Fibroblast of the conjunctiva (primary cell): ENCODE data around the gene ZNF160.
A peak's percentile ranks its signal among the peaks of the same experiment; 100 is the strongest.
"Not testable (repeated sequence)": the region's sequence is repeated elsewhere in the genome, so short reads cannot be mapped to it uniquely, and the experiment has no call there.

ENCODE experiments used
- DNase-seq: peaks from one replicate; pipeline ENCODE4 v3.0.0-alpha.2; 2010; ENCODE audit warnings: low read depth

ZNF160 gene

GRCh38 chr19:53103234-53104203 is at the start of gene ZNF160:
Gene ZNF160 (minus strand): TSS chr19:53103422. CDS start chr19:53086276, 17,146 bp downstream.
- peak; percentile 91 for DNase-seq

GRCh38 chr19:53147645-53148044 is 44.4 kb upstream of the ZNF160 start:
- DNase-seq, result no peak

- no peak for DNase-seq
These were observed 37.1 kb upstream of the ZNF160 start for GRCh38 chr19:53140351-53140750.

GRCh38 chr19:53136432-53136831 is 33.2 kb upstream of the ZNF160 start:
- DNase-seq, result no peak

GRCh38 chr19:53132141-53132991 is 29.1 kb upstream of the ZNF160 start, which contains the start of gene ZNF415:
Gene ZNF415 (minus strand): TSS chr19:53132910. CDS start chr19:53122676, 10,234 bp downstream.
- DNase-seq, result peak; percentile 45

GRCh38 chr19:53131727-53132126 is 28.5 kb upstream of the ZNF160 start:
- DNase-seq, result no peak

GRCh38 chr19:53131085-53131590 is 27.9 kb upstream of the ZNF160 start:
- DNase-seq, result no peak

- no peak for DNase-seq
These were observed 27.3 kb upstream of the ZNF160 start for GRCh38 chr19:53130506-53130905.

- not testable (repeated sequence) for DNase-seq
These were observed 23.7 kb upstream of the ZNF160 start for GRCh38 chr19:53126733-53127526.

GRCh38 chr19:53123400-53123799 is 20.2 kb upstream of the ZNF160 start:
- no peak for DNase-seq

GRCh38 chr19:53112286-53112685 is 9.1 kb upstream of the ZNF160 start:
- DNase-seq, result no peak

- no peak for DNase-seq
These were observed 6.3 kb upstream of the ZNF160 start for GRCh38 chr19:53109527-53109926.

- no peak for DNase-seq
These were observed 427 bp downstream of the ZNF160 start for GRCh38 chr19:53102756-53103233.

- no peak for DNase-seq
These were observed 941 bp downstream of the ZNF160 start for GRCh38 chr19:53102206-53102755.

- no peak for DNase-seq
These were observed 1.7 kb downstream of the ZNF160 start for GRCh38 chr19:53101518-53101917.

- not testable (repeated sequence) for DNase-seq
These were observed 4.7 kb downstream of the ZNF160 start for GRCh38 chr19:53098570-53098969.

- not testable (repeated sequence) for DNase-seq
These were observed 6.1 kb downstream of the ZNF160 start for GRCh38 chr19:53096982-53097690.

GRCh38 chr19:53096579-53096978 is 6.6 kb downstream of the ZNF160 start:
- not testable (repeated sequence) for DNase-seq

GRCh38 chr19:53094754-53095575 is 8.3 kb downstream of the ZNF160 start:
- DNase-seq, result no peak
